Hypothalamus (tissue), 51 donors: Measurements from ENCODE around the gene OR2T33.
"Not testable (repeated sequence)": the region's sequence is repeated elsewhere in the genome, so short reads cannot be mapped to it uniquely, and the experiment has no call there.

Source experiments
- DNase-seq, 51 donors: peaks; one replicate each; lab custom pipeline; 2025; lab: John Stamatoyannopoulos, UW

The OR2T33 gene, protein sequence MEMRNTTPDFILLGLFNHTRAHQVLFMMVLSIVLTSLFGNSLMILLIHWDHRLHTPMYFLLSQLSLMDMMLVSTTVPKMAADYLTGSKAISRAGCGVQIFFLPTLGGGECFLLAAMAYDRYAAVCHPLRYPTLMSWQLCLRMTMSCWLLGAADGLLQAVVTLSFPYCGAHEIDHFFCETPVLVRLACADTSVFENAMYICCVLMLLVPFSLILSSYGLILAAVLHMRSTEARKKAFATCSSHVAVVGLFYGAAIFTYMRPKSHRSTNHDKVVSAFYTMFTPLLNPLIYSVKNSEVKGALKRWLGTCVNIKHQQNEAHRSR

DNA sequence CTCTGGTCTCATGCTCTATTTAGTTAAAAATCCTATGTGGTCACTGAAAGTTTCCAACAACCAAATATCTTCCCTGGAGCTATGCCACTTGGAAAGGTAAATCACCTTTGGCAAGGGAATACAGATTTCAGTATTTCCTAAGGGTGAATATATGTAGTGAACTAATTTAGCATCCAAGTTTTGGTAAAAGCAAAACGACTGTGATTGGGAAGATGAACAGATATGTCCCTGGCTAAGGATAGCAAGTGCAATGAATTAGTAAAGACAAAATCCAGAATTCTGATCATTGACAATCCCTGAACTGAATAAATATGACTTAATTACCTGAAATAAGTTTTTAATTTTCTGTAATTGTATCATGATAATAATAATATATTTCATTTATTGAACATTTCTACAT lies at the start of gene OR2T33:
Gene OR2T33 (minus strand): TSS at position 101 of the 400 bp plus-strand sequence. CDS start 4,162 bp downstream, outside the sequence.
- no peak for DNase-seq

DNA sequence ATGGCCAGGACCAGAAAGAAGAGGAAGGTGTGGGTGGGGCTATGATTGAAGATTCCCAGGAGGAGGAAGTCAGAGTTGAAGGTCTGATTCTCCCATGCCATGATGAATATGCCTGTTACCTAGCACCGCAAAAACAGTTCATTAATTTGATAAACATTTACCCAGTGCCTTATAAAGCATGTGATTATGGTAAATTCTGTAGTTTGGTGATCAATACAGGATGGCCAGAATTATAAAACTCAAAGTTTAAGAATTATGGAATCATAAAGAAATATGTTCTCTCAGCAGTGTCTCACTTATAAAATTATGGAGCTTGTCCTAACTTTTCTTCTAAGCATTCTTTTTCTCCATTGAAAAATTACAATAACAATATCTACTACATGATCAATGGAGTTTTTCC lies 46.7 kb upstream of the OR2T33 start, which contains the start of gene OR2M7:
Gene OR2M7 (minus strand): TSS at position 101 of the 400 bp plus-strand sequence. CDS start 0 bp downstream, at position 101.
- DNase-seq = no peak

DNA sequence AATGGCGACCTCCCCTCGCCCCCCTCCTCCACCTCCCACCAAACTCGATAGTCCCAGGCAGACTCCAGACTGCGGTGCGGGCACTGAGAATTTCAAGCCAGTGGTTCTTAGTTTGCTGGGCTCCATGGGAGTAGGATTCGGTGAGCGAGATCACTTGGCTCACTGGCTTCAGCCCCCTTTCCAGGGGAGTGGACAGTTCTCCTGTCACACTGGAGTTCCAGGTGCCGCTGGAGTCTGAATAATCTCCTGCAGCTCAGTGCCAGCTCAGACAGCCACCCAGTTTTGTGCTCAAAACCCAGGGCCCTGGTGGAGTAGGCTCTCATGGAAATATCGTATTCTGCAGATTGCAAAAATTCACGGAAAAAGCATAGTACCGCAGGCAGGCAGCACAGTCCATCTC lies 39.0 kb upstream of the OR2T33 start:
- no peak for DNase-seq

DNA sequence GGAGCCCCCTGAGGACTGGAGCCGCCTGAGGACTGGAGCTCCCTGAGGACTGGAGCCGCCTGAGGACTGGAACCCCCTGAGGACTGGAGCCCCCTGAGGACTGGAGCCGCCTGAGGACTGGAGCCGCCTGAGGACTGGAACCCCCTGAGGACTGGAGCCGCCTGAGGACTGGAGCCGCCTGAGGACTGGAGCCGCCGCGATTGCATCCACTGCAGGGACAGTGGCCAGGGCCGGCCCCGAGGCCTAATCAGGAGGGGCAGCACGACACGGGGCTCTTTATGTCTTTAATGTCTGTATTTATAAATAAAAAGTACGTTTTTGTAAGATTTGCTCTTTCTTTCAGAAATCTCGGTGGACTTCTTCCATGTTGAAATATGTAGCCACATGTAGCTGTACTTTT lies 29.0 kb upstream of the OR2T33 start:
- not testable (repeated sequence) for DNase-seq

DNA sequence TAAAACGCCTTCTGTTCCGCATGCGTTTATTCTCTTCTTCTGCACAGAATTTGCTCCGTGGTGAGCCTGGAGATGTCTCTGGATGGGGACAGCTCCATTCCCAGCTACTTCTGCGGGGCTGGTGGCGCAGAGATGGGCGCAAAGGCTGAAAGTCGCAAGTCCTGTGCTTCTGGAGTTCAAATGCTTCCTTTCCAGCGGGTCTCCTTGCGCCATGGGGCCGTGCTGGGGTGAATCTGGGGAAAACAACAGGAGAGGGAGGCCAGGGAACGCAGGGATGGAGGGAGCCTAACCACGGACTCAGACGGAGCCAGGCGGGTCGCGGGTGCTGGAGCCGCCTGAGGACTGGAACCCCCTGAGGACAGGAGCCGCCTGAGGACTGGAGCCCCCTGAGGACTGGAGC lies 28.3 kb upstream of the OR2T33 start:
- no peak for DNase-seq

DNA sequence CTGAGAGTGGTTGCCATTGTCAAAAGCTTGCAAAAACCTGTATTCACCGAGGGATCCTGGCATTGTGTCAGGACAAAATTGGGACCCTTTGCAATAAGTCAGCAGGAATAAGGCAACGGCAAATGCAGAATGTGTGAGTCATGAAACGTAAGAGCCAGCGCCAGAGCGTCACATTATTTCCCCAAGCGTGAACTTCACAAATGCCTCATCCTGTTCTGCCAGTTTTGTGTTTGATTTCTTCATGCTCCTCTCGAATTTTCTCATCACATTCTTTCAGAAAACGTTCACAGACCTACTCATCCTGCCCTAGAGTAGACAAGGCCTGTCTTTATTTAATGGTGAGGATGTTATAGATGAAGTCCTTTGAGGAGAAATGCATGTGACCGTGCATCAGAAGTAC lies 27.9 kb upstream of the OR2T33 start:
- DNase-seq = not testable (repeated sequence)

DNA sequence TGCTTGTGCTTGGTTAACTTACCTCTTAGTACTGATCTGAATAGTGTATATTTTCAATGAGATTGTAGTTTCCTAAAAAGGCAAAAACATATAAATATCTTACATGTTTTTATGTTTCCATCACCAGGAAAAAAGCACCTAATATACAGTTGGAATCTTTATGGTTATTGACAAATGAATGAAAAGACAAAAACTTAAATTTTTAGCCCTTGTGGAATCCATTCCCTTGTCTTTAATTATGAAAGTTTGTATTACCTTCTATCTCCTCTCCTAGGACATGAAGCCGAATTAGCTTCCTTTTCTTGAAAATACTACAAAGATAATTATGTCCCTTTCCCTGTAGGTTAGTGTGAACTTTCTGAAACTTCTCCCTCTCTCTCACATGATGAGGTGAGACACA lies 25.5 kb upstream of the OR2T33 start, which contains the start of gene OR2T12:
Gene OR2T12 (minus strand): TSS at position 101 of the 400 bp plus-strand sequence. CDS start 7,846 bp downstream, outside the sequence.
- DNase-seq = no peak

DNA sequence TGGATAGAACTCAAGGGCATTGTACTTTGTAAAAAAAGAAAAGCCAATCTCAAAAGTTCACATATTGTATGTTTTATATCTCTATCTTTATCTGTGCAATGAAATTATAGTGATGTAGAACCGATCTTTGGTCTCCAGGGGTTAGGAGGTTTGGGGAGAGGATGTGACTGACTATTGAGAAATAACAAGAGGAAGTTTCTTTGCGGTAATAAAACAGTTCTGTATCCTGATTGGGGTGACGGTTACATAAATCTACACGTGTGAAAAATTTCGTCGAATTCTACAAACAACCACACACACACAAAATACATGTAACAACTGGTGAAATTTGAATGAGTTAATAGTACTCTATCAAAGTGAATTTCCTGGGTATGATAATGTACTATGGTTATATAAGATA lies 10.6 kb upstream of the OR2T33 start:
- DNase-seq = no peak

DNA sequence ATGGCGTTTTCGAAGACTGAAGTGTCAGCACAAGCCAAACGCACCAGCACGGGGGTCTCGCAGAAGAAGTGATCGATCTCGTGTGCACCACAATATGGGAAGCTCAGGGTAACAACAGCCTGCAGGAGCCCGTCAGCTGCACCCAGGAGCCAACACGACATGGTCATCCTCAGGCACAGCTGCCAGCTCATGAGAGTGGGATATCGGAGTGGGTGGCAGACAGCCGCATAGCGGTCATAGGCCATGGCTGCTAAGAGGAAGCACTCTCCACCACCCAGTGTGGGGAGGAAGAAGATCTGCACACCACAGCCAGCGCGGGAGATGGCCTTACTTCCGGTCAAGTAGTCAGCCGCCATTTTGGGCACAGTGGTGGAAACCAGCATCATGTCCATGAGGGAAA lies 4.6 kb downstream of the OR2T33 start:
- DNase-seq = not testable (repeated sequence)

DNA sequence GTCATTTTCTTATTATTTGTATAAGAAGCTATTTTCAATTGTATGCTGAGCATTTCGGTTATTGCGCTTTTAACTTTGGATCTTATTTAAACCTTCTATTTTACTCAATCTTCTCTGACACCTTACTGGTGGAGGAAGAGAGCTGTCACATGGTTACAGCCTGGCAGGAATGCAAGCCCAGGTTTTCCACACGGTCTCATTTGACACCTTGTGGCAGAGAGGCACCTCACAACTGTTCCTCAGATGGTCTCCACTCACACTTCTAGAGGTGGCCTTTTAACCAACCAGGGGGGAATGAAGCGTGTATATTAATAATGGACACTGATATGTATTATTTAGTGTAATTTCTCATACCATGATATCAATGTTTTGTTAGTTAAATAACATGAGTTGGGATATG lies 9.6 kb downstream of the OR2T33 start:
- no peak for DNase-seq

DNA sequence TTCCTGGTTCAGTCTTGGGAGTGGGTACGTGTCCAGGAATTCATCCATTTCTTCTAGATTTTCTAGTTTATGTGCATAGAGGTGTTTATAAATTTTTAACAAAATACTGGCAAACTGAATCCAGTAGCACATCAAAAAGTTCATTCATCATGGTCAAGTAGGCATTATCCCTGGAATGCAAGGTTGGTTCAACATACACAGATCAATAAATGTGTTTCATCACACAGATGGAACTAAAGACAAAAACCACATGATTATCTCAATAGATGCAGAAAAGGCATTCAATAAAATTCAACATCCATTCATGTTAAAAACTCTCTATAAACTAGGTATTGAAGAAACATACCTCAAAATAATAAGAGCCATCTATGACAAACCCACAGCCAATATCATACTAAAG lies 18.5 kb downstream of the OR2T33 start:
- DNase-seq = not testable (repeated sequence)

DNA sequence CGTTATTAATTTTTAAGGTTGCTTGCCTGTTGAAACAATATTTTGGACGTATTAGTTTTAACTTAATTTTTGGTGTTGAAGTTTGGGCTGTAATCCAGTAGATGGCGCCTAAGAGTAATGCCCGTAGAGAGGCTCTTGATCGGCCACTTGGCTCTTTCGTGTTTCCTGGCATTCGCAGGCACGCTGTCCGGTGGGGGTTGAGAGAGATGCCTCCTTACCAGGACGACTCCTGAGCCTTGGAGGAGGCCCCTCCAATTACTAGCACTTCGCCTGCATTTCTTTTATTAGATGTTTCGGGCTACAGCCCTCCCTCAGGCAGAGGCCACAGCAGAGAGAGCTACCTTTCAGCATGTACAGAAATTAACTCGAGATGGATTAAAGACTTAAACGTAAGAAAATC lies 34.6 kb downstream of the OR2T33 start:
- peak in 25 of 51 donors; percentile 1 to 48 (median 10) for DNase-seq

DNA sequence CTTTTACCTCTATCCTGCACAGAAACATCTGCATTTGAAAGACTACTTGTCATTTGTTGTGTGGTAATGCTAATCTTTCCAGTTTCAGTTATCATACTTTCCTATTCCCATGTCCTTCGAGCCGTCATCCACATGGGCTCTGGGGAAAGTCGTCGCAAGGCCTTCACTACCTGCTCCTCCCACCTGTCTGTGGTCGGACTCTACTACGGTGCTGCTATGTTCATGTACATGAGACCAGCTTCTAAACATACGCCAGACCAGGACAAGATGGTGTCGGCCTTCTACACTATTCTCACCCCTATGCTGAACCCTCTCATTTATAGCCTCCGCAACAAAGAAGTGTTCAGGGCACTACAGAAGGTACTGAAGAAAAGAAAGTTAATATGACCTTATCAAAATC lies 38.3 kb downstream of the OR2T33 start:
- no peak for DNase-seq

DNA sequence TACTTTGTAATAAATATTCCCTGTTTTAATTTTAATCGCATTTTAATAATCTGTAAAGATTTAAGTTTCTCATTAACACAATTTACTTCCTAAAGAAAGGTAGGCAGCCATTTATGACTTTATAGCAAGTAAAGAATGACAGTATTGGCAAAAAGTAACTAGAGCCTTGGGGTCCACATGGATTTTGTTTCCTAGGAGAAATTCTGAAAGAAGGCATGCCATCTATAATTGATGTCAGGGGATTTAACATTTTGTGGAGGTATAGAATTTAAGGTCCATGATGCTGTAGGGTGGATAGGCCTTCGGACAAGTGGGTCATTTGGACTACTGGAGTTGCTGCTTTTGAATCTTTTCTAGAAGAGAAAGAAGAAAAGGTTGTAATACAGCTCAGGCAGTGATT lies 46.7 kb downstream of the OR2T33 start, which contains the start of gene OR2M4:
Gene OR2M4 (plus strand): TSS at position 301 of the 400 bp plus-strand sequence. CDS start 7,512 bp downstream, outside the sequence.
- no peak for DNase-seq

DNA sequence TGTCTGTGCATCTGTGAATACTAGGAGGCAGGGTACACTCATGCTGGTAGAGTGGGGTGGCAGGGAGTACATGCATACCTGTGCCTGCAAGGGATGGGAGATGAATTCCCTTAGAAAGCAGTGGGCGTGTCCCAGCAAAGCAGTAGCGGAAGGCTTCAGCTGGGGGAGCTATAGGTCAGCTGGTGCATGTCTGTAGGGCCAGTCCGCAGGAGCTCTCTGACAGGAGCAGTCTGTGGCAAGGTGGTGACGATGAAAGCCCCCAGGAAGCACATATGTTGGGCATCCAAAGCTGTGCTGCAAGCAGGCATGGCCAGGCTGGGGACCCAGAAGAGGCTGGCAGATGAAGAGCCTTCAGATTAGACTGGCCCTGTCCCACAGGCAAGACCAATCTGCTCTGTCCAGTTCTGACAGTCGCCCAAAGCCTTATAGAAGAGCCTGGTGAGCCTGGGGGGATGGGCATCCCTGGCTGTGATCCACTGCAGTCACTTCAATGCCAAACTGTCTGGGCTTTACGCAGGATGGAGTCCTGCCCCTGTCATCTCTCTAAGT lies 48.3 kb downstream of the OR2T33 start:
- DNase-seq = no peak

DNA sequence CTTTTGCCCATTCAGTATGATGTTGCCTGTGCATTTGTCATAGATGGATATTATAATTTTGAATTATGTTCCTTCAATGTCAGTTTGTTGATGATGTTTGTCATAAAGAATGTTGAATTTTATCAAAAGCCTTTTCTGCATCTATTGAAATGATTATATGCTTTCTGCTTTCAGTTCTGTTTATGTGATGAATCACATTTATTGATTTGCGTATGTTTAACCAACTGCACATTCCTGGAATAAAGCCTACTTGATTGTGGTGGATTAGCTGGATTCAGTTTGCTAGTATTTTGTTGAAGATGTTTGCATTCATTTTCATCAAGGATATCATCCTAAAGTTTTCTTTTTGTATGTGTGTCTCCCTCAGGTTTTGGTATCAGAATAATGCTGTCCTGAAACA lies 52.2 kb downstream of the OR2T33 start:
- DNase-seq = no peak
